ENCODE data around the gene CLIP1. TPM values are rescaled to one million over a fixed set of nuclear protein-coding genes. Genes with fewer than 3 reads are reported as not detected.

Gene CLIP1
- total RNA-seq, 1 experiment from 2014 or later: 42.9 TPM

GRCh38 chr12:122244565-122245371 lies 177.7 kb downstream of the CLIP1 start:
- H3K9ac ChIP-seq (ENCODE audit: low read length): no peak overlapping the region
- TF ChIP-seq ATF3 (IDR thresholded peaks at IDR 0.05) (no peak), TCF7L2 (IDR thresholded peaks at IDR 0.05; ENCODE audit: borderline replicate concordance, extremely low read depth, insufficient read depth, insufficient read length) (no peak), ELF1 (IDR thresholded peaks at IDR 0.05; ENCODE audit: borderline replicate concordance, low read depth) (no peak), EGR1 (IDR thresholded peaks at IDR 0.05; ENCODE audit: low read depth) (no peak), FOSL1 (IDR thresholded peaks at IDR 0.05; ENCODE audit: low read depth) (no peak), EZH2phosphoT487 (IDR thresholded peaks at IDR 0.05; ENCODE audit: borderline replicate concordance) (no peak), CBX3 (IDR thresholded peaks at IDR 0.05; ENCODE audit: low read depth) (no peak), RAD21 (IDR thresholded peaks at IDR 0.05; ENCODE audit: low read depth) (no peak), MAX (IDR thresholded peaks at IDR 0.05) (no peak)
- H3K9me2 ChIP-seq (ENCODE audit: insufficient read depth): no peaks in the 10 kb centered on the region
- ChIA-PET CTCF (no interaction called here), POLR2A (no interaction called here), RAD21 (ENCODE audit: low non-redundant PET in 1 of 2, low total read pairs in 2 of 2, uncharacterized antibody in 2 of 2, unreplicated experiment in 2 of 2) (no interaction called here)
- no peaks in the 10 kb centered on the region for H3K79me2 ChIP-seq (ENCODE audit: insufficient read depth, low read length)
- BruUV-seq (replicated peaks): no TSS peak
- H3K4me1 ChIP-seq (ENCODE audit: control insufficient read depth in 1 of 2, insufficient read depth in 2 of 2, low read length in 2 of 2): no peaks in the 10 kb centered on the region
- H3K4me3 ChIP-seq (replicated peaks in 1 of 2; ENCODE audit: low read depth in 1 of 2, low read length in 2 of 2): no peak overlapping the region
- ATAC-seq (no peak), DNase-seq (ENCODE audit: low read depth, low spot score) (no peak)
- intact Hi-C loops (cut with micrococcal nuclease): no loop called here
- no peak overlapping the region for H2AFZ ChIP-seq (ENCODE audit: low read depth, low read length, poor library complexity, severe bottlenecking)
- no peak overlapping the region for H3K4me2 ChIP-seq (ENCODE audit: low read length)
- H3K27ac ChIP-seq (ENCODE audit: low read depth, low read length): no peak overlapping the region
- peaks cover 0 to 2% of the 10 kb centered on the region in 2 experiments; a peak in 2 of 4 replicates for H3K36me3 ChIP-seq (ENCODE audit: control insufficient read depth in 1 of 2, insufficient read depth in 2 of 2, low read length in 2 of 2)
- H3K27me3 ChIP-seq (ENCODE audit: insufficient read depth, low read length): no peaks in the 10 kb centered on the region
- no peaks in the 10 kb centered on the region for H3K9me3 ChIP-seq (ENCODE audit: control insufficient read depth in 1 of 2, insufficient read depth in 1 of 2, low read depth in 1 of 2, low read length in 2 of 2)
- no peaks in the 10 kb centered on the region for H4K20me1 ChIP-seq (ENCODE audit: insufficient read depth)

GRCh38 chr12:122243965-122244364 lies 178.5 kb downstream of the CLIP1 start:
- Histone ChIP-seq H3K4me1 (ENCODE audit: control insufficient read depth in 1 of 2, insufficient read depth in 2 of 2, low read length in 2 of 2) (no peaks in the 10 kb centered on the region), H3K9me2 (ENCODE audit: insufficient read depth) (no peaks in the 10 kb centered on the region), H2AFZ (ENCODE audit: low read depth, low read length, poor library complexity, severe bottlenecking) (no peak overlapping the region), H3K36me3 (ENCODE audit: control insufficient read depth in 1 of 2, insufficient read depth in 2 of 2, low read length in 2 of 2) (peaks cover 0 to 2% of the 10 kb centered on the region in 2 experiments; a peak in 1 of 4 replicates), H4K20me1 (ENCODE audit: insufficient read depth) (no peaks in the 10 kb centered on the region), H3K27me3 (ENCODE audit: insufficient read depth, low read length) (no peaks in the 10 kb centered on the region), H3K9me3 (ENCODE audit: control insufficient read depth in 1 of 2, insufficient read depth in 1 of 2, low read depth in 1 of 2, low read length in 2 of 2) (no peaks in the 10 kb centered on the region), H3K27ac (ENCODE audit: low read depth, low read length) (no peak overlapping the region), H3K9ac (ENCODE audit: low read length) (no peak overlapping the region), H3K4me3 (replicated peaks in 1 of 2; ENCODE audit: low read depth in 1 of 2, low read length in 2 of 2) (no peak overlapping the region), H3K4me2 (ENCODE audit: low read length) (no peak overlapping the region), H3K79me2 (ENCODE audit: insufficient read depth, low read length) (no peaks in the 10 kb centered on the region)
- CTCF ChIA-PET: no interaction called here
- ATAC-seq (no peak), DNase-seq (ENCODE audit: low read depth, low spot score) (no peak)
- no TSS peak for BruUV-seq (replicated peaks)
- TF ChIP-seq ZBTB33 (IDR thresholded peaks at IDR 0.05; ENCODE audit: extremely low read depth, insufficient replicate concordance, low read length) (no peak), SIN3A (IDR thresholded peaks at IDR 0.05; ENCODE audit: low read depth) (no peak), RAD21 (IDR thresholded peaks at IDR 0.05; ENCODE audit: low read depth) (no peak), JUND (IDR thresholded peaks at IDR 0.05) (no peak), SRF (IDR thresholded peaks at IDR 0.05; ENCODE audit: low read depth) (no peak), YY1 (IDR thresholded peaks at IDR 0.05; ENCODE audit: extremely low read depth, insufficient replicate concordance, low read depth, low read length) (no peak), CBX3 (IDR thresholded peaks at IDR 0.05; ENCODE audit: low read depth) (no peak), ATF3 (IDR thresholded peaks at IDR 0.05) (no peak), ELF1 (IDR thresholded peaks at IDR 0.05; ENCODE audit: borderline replicate concordance, low read depth) (no peak)
- intact Hi-C loops (cut with micrococcal nuclease): no loop called here
- POLR2A ChIA-PET: no interaction called here
- RAD21 ChIA-PET (ENCODE audit: low non-redundant PET in 1 of 2, low total read pairs in 2 of 2, uncharacterized antibody in 2 of 2, unreplicated experiment in 2 of 2): no interaction called here

Data from HCT116 (cell line).